Tibial nerve (tissue), 4 donors: ENCODE data around the gene HECW1.

Experiments
- CTCF ChIP-seq, 5 experiments: fragments of 200-600 bp in 3 of 5; fragments of 450-650 bp in 2 of 5; sonication (generic) in 3 of 5; IDR thresholded peaks; one replicate each; pipeline ENCODE4 v1.5.1; 2016 to 2019; ENCODE audit warnings: antibody characterized with exemption in 5 of 5, mild to moderate bottlenecking in 3 of 5, moderate library complexity in 2 of 5
- EP300 ChIP-seq, 2 donors: sonication (generic); formaldehyde crosslinking; IDR thresholded peaks; one replicate each; pipeline ENCODE4 v1.6.1; 2017; ENCODE audit warnings: antibody characterized with exemption in 2 of 2, mild to moderate bottlenecking in 1 of 2
- POLR2A ChIP-seq, 2 donors: fragments of 450-650 bp; IDR thresholded peaks; one replicate each; pipeline ENCODE4 v1.6.1; 2017; ENCODE audit warnings: antibody characterized with exemption in 2 of 2, mild to moderate bottlenecking in 2 of 2, moderate library complexity in 2 of 2

GRCh38 chr7:43390576-43390975 is 278.1 kb downstream of the HECW1 start:
- TF ChIP-seq CTCF (IDR thresholded peaks at IDR 0.05) (no peak), POLR2A (IDR thresholded peaks at IDR 0.05) (no peak), EP300 (IDR thresholded peaks at IDR 0.05) (no peak)
